Calu3 (cell line): ENCODE measurements around the gene GGT6. TPM values are rescaled to one million over a fixed set of nuclear protein-coding genes. Genes with fewer than 3 reads are reported as not detected.

Experiments used
- BruUV-seq: library from RNA; stranded (reverse); fragments of 400-500 nt; replicated peaks from 2 replicates; lab custom pipeline; 2021; lab: Mats Ljungman, UMichigan
- CTCF ChIA-PET: fragments of 300-600 bp; sonication (Branson Sonifier 250); formaldehyde crosslinking; loops from one replicate; lab custom pipeline; 2022; ENCODE audit warnings: antibody characterized with exemption; lab: Charles Lee
- DNase-seq: peaks from one replicate; pipeline ENCODE4 v3.0.0; 2022
- H3K27ac Mint-ChIP-seq: one replicate; pipeline ENCODE4 v1.8.0; 2022; ENCODE audit warnings: mixed read lengths; ENCODE audit not compliant: unreplicated experiment
- H3K27me3 Mint-ChIP-seq: one replicate; pipeline ENCODE4 v1.8.0; 2022; ENCODE audit warnings: mixed read lengths; ENCODE audit not compliant: unreplicated experiment
- H3K36me3 Mint-ChIP-seq: one replicate; pipeline ENCODE4 v1.8.0; 2022; ENCODE audit warnings: mild to moderate bottlenecking, moderate library complexity, mixed read lengths; ENCODE audit not compliant: insufficient read depth, unreplicated experiment
- H3K4me1 Mint-ChIP-seq: one replicate; pipeline ENCODE4 v1.8.0; 2022; ENCODE audit warnings: mild to moderate bottlenecking, low read depth, mixed read lengths; ENCODE audit not compliant: unreplicated experiment
- H3K4me3 Mint-ChIP-seq: one replicate; pipeline ENCODE4 v1.8.0; 2022; ENCODE audit warnings: mild to moderate bottlenecking, low read depth, moderate library complexity, mixed read lengths; ENCODE audit not compliant: unreplicated experiment
- H3K9me3 Mint-ChIP-seq: one replicate; pipeline ENCODE4 v1.8.0; 2022; ENCODE audit warnings: low read depth, mixed read lengths; ENCODE audit not compliant: unreplicated experiment
- intact Hi-C: fragments of 100-400 bp; cut with micrococcal nuclease; formaldehyde crosslinking; loops from one replicate; pipeline ENCODE4 v1.10.0; 2022; ENCODE audit not compliant: unreplicated experiment
- total RNA-seq: library from RNA; stranded (reverse); gene quantifications from 2 replicates; pipeline ENCODE4 v1.2.3, GENCODE V29; 2022
- TF ChIP-seq, protein P1 (sequence below): fragments of 200-600 bp; IDR thresholded peaks from one replicate; pipeline ENCODE4 v1.8.0; 2022; ENCODE audit warnings: antibody characterized with exemption; ENCODE audit not compliant: unreplicated experiment

The GGT6 gene
- total RNA-seq, 1 experiment from 2014 or later: 1.1 TPM

DNA sequence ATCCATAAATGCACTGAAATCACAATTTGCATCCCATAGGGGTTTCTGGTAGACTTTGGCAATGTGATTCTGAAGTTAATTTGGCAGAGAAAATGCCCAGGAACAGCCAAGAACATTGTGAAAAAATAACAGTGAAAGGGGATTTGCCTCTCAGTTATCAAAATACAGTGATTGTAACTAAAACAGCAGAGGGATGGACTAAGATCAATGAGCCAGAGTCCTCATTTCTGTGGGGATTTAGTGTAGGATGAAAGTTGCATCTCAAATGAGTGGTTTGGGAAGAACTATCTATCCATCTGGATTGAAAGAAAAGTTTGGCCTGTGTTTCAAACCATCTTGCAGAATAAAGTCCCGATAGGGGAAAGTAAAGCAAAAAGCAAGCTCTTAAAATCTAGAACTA, 33.2 kb downstream of the GGT6 start:
- intact Hi-C loops: no loop called here
- Mint-ChIP-seq H3K27ac (peak overlapping the region; percentile 30), H3K4me3 (no peak overlapping the region), H3K27me3 (no peaks in the 10 kb centered on the region), H3K36me3 (peaks cover 52% of the 10 kb centered on the region), H3K4me1 (peaks cover 16% of the 10 kb centered on the region), H3K9me3 (no peaks in the 10 kb centered on the region)
- TF ChIP-seq, protein P1, sequence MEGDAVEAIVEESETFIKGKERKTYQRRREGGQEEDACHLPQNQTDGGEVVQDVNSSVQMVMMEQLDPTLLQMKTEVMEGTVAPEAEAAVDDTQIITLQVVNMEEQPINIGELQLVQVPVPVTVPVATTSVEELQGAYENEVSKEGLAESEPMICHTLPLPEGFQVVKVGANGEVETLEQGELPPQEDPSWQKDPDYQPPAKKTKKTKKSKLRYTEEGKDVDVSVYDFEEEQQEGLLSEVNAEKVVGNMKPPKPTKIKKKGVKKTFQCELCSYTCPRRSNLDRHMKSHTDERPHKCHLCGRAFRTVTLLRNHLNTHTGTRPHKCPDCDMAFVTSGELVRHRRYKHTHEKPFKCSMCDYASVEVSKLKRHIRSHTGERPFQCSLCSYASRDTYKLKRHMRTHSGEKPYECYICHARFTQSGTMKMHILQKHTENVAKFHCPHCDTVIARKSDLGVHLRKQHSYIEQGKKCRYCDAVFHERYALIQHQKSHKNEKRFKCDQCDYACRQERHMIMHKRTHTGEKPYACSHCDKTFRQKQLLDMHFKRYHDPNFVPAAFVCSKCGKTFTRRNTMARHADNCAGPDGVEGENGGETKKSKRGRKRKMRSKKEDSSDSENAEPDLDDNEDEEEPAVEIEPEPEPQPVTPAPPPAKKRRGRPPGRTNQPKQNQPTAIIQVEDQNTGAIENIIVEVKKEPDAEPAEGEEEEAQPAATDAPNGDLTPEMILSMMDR: no peak
- CTCF ChIA-PET: no interaction called here
- no TSS peak for BruUV-seq
- no peak for DNase-seq

DNA sequence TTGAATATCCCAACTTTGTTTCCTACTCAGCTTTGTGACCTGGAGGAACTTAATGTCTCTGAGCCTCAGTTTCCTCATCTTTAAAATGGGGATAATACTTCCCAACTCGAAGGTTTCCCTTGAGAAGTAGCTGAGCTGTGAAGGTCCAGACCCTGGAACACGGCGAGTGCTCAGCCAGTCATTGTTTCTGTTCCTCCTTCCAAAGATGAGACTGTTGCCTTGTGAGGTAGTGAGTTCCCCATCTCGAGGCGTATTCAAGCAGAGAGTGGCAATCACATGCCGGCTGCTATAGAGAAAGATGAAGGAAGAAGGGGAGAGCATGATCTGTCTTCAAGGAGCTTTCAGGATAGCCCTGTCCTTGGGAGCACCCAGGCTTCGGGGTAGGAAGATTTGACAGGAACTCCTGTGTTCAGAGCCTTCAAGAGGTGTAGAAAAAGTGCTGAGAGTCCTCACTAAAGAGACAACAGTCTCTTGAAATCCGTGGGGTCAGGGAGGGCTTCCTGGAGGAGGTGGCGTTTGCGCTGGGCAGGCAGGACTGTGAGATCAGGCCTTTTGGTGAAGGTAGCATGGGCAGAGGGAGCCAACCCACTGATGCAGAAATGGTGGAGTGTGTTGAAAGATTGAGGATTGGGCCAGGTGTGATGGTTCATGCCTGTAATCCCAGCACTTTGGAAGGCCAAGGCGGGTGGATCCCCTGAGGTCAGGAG, 34.5 kb downstream of the GGT6 start:
- CTCF ChIA-PET: no interaction called here
- BruUV-seq: no TSS peak
- Mint-ChIP-seq H3K4me3 (no peak overlapping the region), H3K27me3 (no peaks in the 10 kb centered on the region), H3K36me3 (peaks cover 56% of the 10 kb centered on the region), H3K4me1 (peaks cover 22% of the 10 kb centered on the region), H3K27ac (peak overlapping the region; percentile 21), H3K9me3 (no peaks in the 10 kb centered on the region)
- TF ChIP-seq, protein P1: no peak
- no peak for DNase-seq
- intact Hi-C loops: no loop called here

DNA sequence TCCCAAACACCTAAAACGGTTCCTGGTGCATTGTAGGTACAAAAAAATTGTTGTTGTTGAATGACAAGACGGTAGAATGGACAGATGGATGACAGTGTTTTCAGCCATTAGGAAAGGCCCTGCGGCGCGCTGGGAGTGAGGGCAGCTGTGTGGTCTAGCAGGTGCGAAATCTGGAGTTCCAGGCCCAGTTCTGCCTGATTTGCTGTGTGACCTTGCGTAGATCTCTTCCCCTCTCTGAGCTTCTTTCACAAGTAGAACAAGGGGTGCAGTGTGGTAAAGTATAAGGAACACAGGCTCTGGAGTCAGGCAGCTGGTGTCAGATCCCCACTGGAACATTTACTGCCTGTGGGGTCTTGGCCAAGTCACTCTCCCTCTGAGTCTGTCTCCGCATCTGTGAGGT, 36.4 kb downstream of the GGT6 start:
- CTCF ChIA-PET: interaction anchor here (0.9 kb wide), 1 partner anchor 9 kb away, joined by 3 read pairs; no protein-coding TSS in a partner anchor
- Mint-ChIP-seq H3K27ac (no peak overlapping the region), H3K27me3 (no peaks in the 10 kb centered on the region), H3K4me1 (peaks cover 29% of the 10 kb centered on the region), H3K4me3 (no peak overlapping the region), H3K9me3 (no peaks in the 10 kb centered on the region), H3K36me3 (peaks cover 46% of the 10 kb centered on the region)
- TF ChIP-seq, protein P1: no peak
- DNase-seq: no peak
- no TSS peak for BruUV-seq
- intact Hi-C loops: no loop called here

DNA sequence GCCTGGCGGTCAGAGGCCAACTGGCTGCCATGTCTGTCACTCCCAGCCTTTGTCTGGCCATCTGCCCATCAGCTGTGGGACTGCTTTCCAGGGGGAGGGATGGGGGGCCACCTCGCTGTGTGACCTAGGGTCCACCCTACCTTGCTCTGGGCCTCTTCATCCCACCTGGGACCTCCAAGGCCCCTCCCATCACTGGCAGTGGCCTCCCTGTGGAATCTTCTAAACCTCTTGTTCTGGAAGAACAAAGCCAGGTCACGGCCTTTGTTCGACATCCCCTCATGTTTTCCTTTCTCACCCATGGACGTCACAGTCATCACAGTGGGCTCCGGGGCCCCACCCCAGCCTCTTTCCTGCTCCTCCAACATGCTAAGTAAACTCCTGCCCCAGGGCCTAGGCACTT, 37.7 kb downstream of the GGT6 start:
- Mint-ChIP-seq H3K27me3 (no peaks in the 10 kb centered on the region), H3K36me3 (peaks cover 41% of the 10 kb centered on the region), H3K4me3 (no peak overlapping the region), H3K27ac (peak overlapping the region; percentile 54), H3K9me3 (no peaks in the 10 kb centered on the region), H3K4me1 (peaks cover 36% of the 10 kb centered on the region)
- TF ChIP-seq, protein P1: no peak
- intact Hi-C loops: no loop called here
- CTCF ChIA-PET: interaction anchor here (1.6 kb wide), 1 partner anchor 109 kb away, joined by 8 read pairs; no protein-coding TSS in a partner anchor
- no peak for DNase-seq
- BruUV-seq: no TSS peak
